SW480 (cell line): ENCODE results near the gene STAP2.

Source experiments
- DNase-seq: peaks from one replicate; pipeline ENCODE4 v3.0.0-alpha.2; 2016; ENCODE audit warnings: low spot score

The STAP2 gene

GRCh38 chr19:4370418-4371041, 31.9 kb upstream of the STAP2 start:
- no peak for DNase-seq

- peak; percentile 57 for DNase-seq
Measured at GRCh38 chr19:4369888-4370260, 31.2 kb upstream of the STAP2 start.

- peak; percentile 71 for DNase-seq
Measured at GRCh38 chr19:4369109-4369887, 30.7 kb upstream of the STAP2 start.

- no peak for DNase-seq
Measured at GRCh38 chr19:4368128-4368820, 29.6 kb upstream of the STAP2 start.

GRCh38 chr19:4367781-4368127, 29.1 kb upstream of the STAP2 start:
- no peak for DNase-seq

GRCh38 chr19:4367336-4367723, 28.7 kb upstream of the STAP2 start:
- no peak for DNase-seq

GRCh38 chr19:4366666-4367335, 28.2 kb upstream of the STAP2 start:
- DNase-seq = no peak

GRCh38 chr19:4365791-4366665, 27.4 kb upstream of the STAP2 start:
- no peak for DNase-seq

GRCh38 chr19:4365341-4365740, 26.7 kb upstream of the STAP2 start:
- DNase-seq = no peak

GRCh38 chr19:4363571-4364304, 25.1 kb upstream of the STAP2 start:
- DNase-seq = no peak

GRCh38 chr19:4362831-4363545, 24.4 kb upstream of the STAP2 start:
- DNase-seq = no peak

GRCh38 chr19:4362101-4362828, 23.6 kb upstream of the STAP2 start:
- DNase-seq = no peak

- DNase-seq = no peak
Measured at GRCh38 chr19:4361152-4362046, 22.8 kb upstream of the STAP2 start.

GRCh38 chr19:4360641-4361151, 22.1 kb upstream of the STAP2 start:
- DNase-seq = no peak

- no peak for DNase-seq
Measured at GRCh38 chr19:4360081-4360569, 21.5 kb upstream of the STAP2 start.

- DNase-seq = no peak
Measured at GRCh38 chr19:4359627-4360000, 21.0 kb upstream of the STAP2 start.

GRCh38 chr19:4358709-4359626, 20.3 kb upstream of the STAP2 start:
- DNase-seq = no peak
